ENCODE results near the gene DRG2.

The DRG2 gene

GRCh38 chr17:18059283-18059682 is 28.5 kb upstream of the DRG2 start:
- TF ChIP-seq ZNF274 (IDR thresholded peaks at IDR 0.05; ENCODE audit: low read depth, low read length): no peak
- H3K4me3 ChIP-seq (ENCODE audit: low read length): no peak overlapping the region

- no peak for TF ChIP-seq ZNF274 (IDR thresholded peaks at IDR 0.05; ENCODE audit: low read depth, low read length)
- no peak overlapping the region for H3K4me3 ChIP-seq (ENCODE audit: low read length)
Observed at GRCh38 chr17:18064053-18064452, 23.7 kb upstream of the DRG2 start.

GRCh38 chr17:18065546-18065945 is 22.2 kb upstream of the DRG2 start:
- no peak overlapping the region for H3K4me3 ChIP-seq (ENCODE audit: low read length)
- no peak for TF ChIP-seq ZNF274 (IDR thresholded peaks at IDR 0.05; ENCODE audit: low read depth, low read length)

GRCh38 chr17:18066866-18067265 is 20.9 kb upstream of the DRG2 start:
- TF ChIP-seq ZNF274 (IDR thresholded peaks at IDR 0.05; ENCODE audit: low read depth, low read length): no peak
- H3K4me3 ChIP-seq (ENCODE audit: low read length): no peak overlapping the region

- no peak overlapping the region for H3K4me3 ChIP-seq (ENCODE audit: low read length)
- no peak for TF ChIP-seq ZNF274 (IDR thresholded peaks at IDR 0.05; ENCODE audit: low read depth, low read length)
Observed at GRCh38 chr17:18069101-18069500, 18.6 kb upstream of the DRG2 start.

GRCh38 chr17:18070861-18071340 is 16.8 kb upstream of the DRG2 start:
- no peak overlapping the region for H3K4me3 ChIP-seq (ENCODE audit: low read length)
- no peak for TF ChIP-seq ZNF274 (IDR thresholded peaks at IDR 0.05; ENCODE audit: low read depth, low read length)

- H3K4me3 ChIP-seq (ENCODE audit: low read length): no peak overlapping the region
- no peak for TF ChIP-seq ZNF274 (IDR thresholded peaks at IDR 0.05; ENCODE audit: low read depth, low read length)
Observed at GRCh38 chr17:18071751-18072150, 16.0 kb upstream of the DRG2 start.

- TF ChIP-seq ZNF274 (IDR thresholded peaks at IDR 0.05; ENCODE audit: low read depth, low read length): no peak
- H3K4me3 ChIP-seq (ENCODE audit: low read length): no peak overlapping the region
Observed at GRCh38 chr17:18074566-18075272, 13.0 kb upstream of the DRG2 start.

GRCh38 chr17:18076936-18077335 is 10.8 kb upstream of the DRG2 start:
- TF ChIP-seq ZNF274 (IDR thresholded peaks at IDR 0.05; ENCODE audit: low read depth, low read length): no peak
- no peak overlapping the region for H3K4me3 ChIP-seq (ENCODE audit: low read length)

- no peak for TF ChIP-seq ZNF274 (IDR thresholded peaks at IDR 0.05; ENCODE audit: low read depth, low read length)
- H3K4me3 ChIP-seq (ENCODE audit: low read length): no peak overlapping the region
Observed at GRCh38 chr17:18079543-18079942, 8.2 kb upstream of the DRG2 start.

- no peak for TF ChIP-seq ZNF274 (IDR thresholded peaks at IDR 0.05; ENCODE audit: low read depth, low read length)
Observed at GRCh38 chr17:18084256-18084655, 3.5 kb upstream of the DRG2 start.

GRCh38 chr17:18089613-18090012 is 1.9 kb downstream of the DRG2 start:
- no peak overlapping the region for H3K4me3 ChIP-seq (ENCODE audit: low read length)
- no peak for TF ChIP-seq ZNF274 (IDR thresholded peaks at IDR 0.05; ENCODE audit: low read depth, low read length)

More at GRCh38 chr17:18084256-18084655, 3.5 kb upstream of the DRG2 start:
- no peak overlapping the region for H3K4me3 ChIP-seq (ENCODE audit: low read length)

GRCh38 chr17:18093616-18094408 is 6.1 kb downstream of the DRG2 start:
- TF ChIP-seq ZNF274 (IDR thresholded peaks at IDR 0.05; ENCODE audit: low read depth, low read length): no peak
- H3K4me3 ChIP-seq (ENCODE audit: low read length): no peak overlapping the region

- H3K4me3 ChIP-seq (ENCODE audit: low read length): no peak overlapping the region
- no peak for TF ChIP-seq ZNF274 (IDR thresholded peaks at IDR 0.05; ENCODE audit: low read depth, low read length)
Observed at GRCh38 chr17:18094409-18094807, 6.7 kb downstream of the DRG2 start.

GRCh38 chr17:18099516-18099915 is 11.8 kb downstream of the DRG2 start:
- TF ChIP-seq ZNF274 (IDR thresholded peaks at IDR 0.05; ENCODE audit: low read depth, low read length): no peak
- H3K4me3 ChIP-seq (ENCODE audit: low read length): no peak overlapping the region
